Caco-2 (cell line): ENCODE results near the gene CERKL. TPM values are rescaled to one million over a fixed set of nuclear protein-coding genes. Genes with fewer than 3 reads are reported as not detected.

ENCODE experiments used
- BruUV-seq: library from RNA; stranded (reverse); fragments of 400-500 nt; replicated peaks from 2 replicates; lab custom pipeline; 2021; lab: Mats Ljungman, UMichigan
- CTCF ChIA-PET: fragments of 300-600 bp; sonication (Branson Sonifier 250); formaldehyde crosslinking; loops from one replicate; lab custom pipeline; 2022; ENCODE audit warnings: antibody characterized with exemption; lab: Charles Lee
- POLR2A ChIA-PET: fragments of 300-600 bp; sonication (Branson Sonifier 250); formaldehyde crosslinking; loops from one replicate; lab custom pipeline; 2022; ENCODE audit warnings: antibody characterized with exemption; lab: Charles Lee
- DNase-seq, 2 experiments: peaks; one replicate each; pipeline versions ENCODE4 v3.0.0 to v3.0.0-alpha.2; 2020 to 2022
- H3K27me3 ChIP-seq: replicated peaks from 2 replicates; pipeline ENCODE4 v1.6.0; 2011; ENCODE audit warnings: low read length; ENCODE audit not compliant: control insufficient read depth, insufficient read depth
- H3K36me3 ChIP-seq: 2 replicates; pipeline ENCODE4 v1.5.1; 2011; ENCODE audit warnings: low read length; ENCODE audit not compliant: control insufficient read depth, insufficient read depth
- H3K4me1 ChIP-seq: fragments of 250-450 bp; sonication (Bioruptor Pico); 2 replicates; pipeline ENCODE4 v1.5.1; 2020; ENCODE audit warnings: mild to moderate bottlenecking
- H3K4me3 ChIP-seq: 2 replicates; pipeline ENCODE4 v1.5.1; 2011; ENCODE audit warnings: low read depth, mild to moderate bottlenecking, control low read depth, low read length
- H3K9me3 ChIP-seq: fragments of 250-450 bp; sonication (Bioruptor Pico); 2 replicates; pipeline ENCODE4 v1.5.1; 2020; ENCODE audit warnings: mild to moderate bottlenecking, moderate library complexity
- H3K27ac Mint-ChIP-seq: one replicate; pipeline ENCODE4 v1.8.0; 2022; ENCODE audit warnings: mixed read lengths; ENCODE audit not compliant: unreplicated experiment
- H3K27me3 Mint-ChIP-seq: one replicate; pipeline ENCODE4 v1.8.0; 2022; ENCODE audit warnings: mixed read lengths; ENCODE audit not compliant: insufficient read depth, unreplicated experiment
- H3K36me3 Mint-ChIP-seq: one replicate; pipeline ENCODE4 v1.8.0; 2022; ENCODE audit warnings: mild to moderate bottlenecking, mixed read lengths; ENCODE audit not compliant: insufficient read depth, unreplicated experiment
- H3K4me1 Mint-ChIP-seq: one replicate; pipeline ENCODE4 v1.8.0; 2022; ENCODE audit warnings: low read depth, mixed read lengths; ENCODE audit not compliant: unreplicated experiment
- H3K4me3 Mint-ChIP-seq: one replicate; pipeline ENCODE4 v1.8.0; 2022; ENCODE audit warnings: mild to moderate bottlenecking, moderate library complexity, mixed read lengths; ENCODE audit not compliant: unreplicated experiment
- H3K9me3 Mint-ChIP-seq: one replicate; pipeline ENCODE4 v1.8.0; 2022; ENCODE audit warnings: mixed read lengths; ENCODE audit not compliant: unreplicated experiment
- intact Hi-C: fragments of 100-400 bp; cut with micrococcal nuclease; formaldehyde crosslinking; loops from one replicate; pipeline ENCODE4 v1.10.0; 2022; ENCODE audit not compliant: unreplicated experiment
- total RNA-seq: library from RNA; stranded (reverse); gene quantifications from 2 replicates; pipeline ENCODE4 v1.2.3, GENCODE V29; 2022
- TF ChIP-seq, protein P1 (sequence below), 2 experiments: fragments of 200-600 bp in 1 of 2; IDR thresholded peaks; 1 replicate in 1 of 2; 2 replicates in 1 of 2; pipeline versions ENCODE4 v1.5.1 to v1.8.0; 2011 to 2022; ENCODE audit warnings: antibody characterized with exemption in 1 of 2, control low read depth in 1 of 2, inconsistent platforms in 1 of 2, low read depth in 1 of 2, low read length in 1 of 2, mild to moderate bottlenecking in 1 of 2, moderate library complexity in 1 of 2; ENCODE audit not compliant: insufficient read depth in 1 of 2, severe bottlenecking in 1 of 2, unreplicated experiment in 1 of 2

CERKL gene
- total RNA-seq, 1 experiment from 2014 or later = not detected

DNA sequence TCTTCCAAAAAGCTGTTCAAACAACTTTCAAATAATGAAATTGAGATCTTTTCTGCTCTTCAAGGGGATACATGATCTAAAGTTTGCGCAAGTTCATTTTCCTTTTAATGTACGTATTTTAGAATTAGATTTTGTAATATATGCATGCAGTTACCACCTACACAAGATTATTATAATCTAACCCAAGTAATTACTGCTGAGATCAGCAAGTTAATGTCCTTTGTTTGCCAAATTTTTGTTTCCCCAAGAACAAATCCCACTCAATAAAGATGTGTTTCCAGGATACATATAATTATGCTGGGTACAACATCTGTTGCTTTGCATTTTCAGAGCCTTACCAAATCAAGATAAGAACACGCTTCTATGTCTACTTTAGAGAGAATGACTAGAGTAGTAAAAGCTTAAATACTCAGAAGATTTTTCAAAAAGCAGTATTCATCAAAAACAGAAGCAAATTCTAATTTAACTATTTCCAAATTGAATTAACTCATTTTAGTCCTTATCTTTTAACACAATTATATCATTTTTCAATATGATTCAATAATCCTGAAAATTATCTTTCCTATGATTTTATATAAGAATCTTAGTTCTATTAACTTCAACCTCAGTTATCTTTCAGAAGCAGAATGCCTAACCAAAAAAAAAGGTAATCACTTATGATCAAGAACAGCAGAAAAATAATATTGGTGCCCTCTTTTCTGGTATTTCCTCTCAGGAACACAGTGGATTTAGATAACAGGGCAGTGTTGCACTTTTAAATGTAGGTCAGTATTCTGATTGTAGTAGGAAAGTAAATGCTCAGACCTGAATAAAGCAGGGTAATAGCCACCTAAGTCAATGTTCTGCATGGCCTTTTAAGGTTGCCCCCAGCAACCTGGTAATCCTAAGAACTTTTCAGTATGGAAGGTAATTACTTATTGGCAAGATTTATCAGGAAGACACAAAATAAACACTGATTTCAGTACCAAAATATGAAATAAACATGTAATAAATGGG, 28.0 kb downstream of the CERKL start:
- H3K4me3 Mint-ChIP-seq = no peak overlapping the region
- ChIA-PET POLR2A (no interaction called here), CTCF (no interaction called here)
- H3K4me1 Mint-ChIP-seq = no peaks in the 10 kb centered on the region
- intact Hi-C loops = no loop called here
- TF ChIP-seq, protein P1, sequence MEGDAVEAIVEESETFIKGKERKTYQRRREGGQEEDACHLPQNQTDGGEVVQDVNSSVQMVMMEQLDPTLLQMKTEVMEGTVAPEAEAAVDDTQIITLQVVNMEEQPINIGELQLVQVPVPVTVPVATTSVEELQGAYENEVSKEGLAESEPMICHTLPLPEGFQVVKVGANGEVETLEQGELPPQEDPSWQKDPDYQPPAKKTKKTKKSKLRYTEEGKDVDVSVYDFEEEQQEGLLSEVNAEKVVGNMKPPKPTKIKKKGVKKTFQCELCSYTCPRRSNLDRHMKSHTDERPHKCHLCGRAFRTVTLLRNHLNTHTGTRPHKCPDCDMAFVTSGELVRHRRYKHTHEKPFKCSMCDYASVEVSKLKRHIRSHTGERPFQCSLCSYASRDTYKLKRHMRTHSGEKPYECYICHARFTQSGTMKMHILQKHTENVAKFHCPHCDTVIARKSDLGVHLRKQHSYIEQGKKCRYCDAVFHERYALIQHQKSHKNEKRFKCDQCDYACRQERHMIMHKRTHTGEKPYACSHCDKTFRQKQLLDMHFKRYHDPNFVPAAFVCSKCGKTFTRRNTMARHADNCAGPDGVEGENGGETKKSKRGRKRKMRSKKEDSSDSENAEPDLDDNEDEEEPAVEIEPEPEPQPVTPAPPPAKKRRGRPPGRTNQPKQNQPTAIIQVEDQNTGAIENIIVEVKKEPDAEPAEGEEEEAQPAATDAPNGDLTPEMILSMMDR (IDR thresholded peaks at IDR 0.05; ENCODE audit: insufficient read depth in 1 of 2, low read depth in 1 of 2, low read length in 1 of 2, severe bottlenecking in 1 of 2, unreplicated experiment in 1 of 2) = no peak
- no peaks in the 10 kb centered on the region for H3K36me3 Mint-ChIP-seq
- Histone ChIP-seq H3K9me3 (no peaks in the 10 kb centered on the region), H3K36me3 (no peaks in the 10 kb centered on the region), H3K4me3 (no peak overlapping the region), H3K27me3 (no peaks in the 10 kb centered on the region), H3K4me1 (no peaks in the 10 kb centered on the region)
- DNase-seq = no peak
- no peaks in the 10 kb centered on the region for H3K9me3 Mint-ChIP-seq
- no peak overlapping the region for H3K27ac Mint-ChIP-seq
- BruUV-seq = no TSS peak
- peaks cover 5% of the 10 kb centered on the region for H3K27me3 Mint-ChIP-seq

GRCh38 chr2:181627545-181627944, 29.4 kb downstream of the CERKL start:
- no peak overlapping the region for H3K4me3 ChIP-seq
- no peaks in the 10 kb centered on the region for H3K27me3 ChIP-seq
- Mint-ChIP-seq H3K4me3 (no peak overlapping the region), H3K36me3 (no peaks in the 10 kb centered on the region), H3K27me3 (peaks cover 3% of the 10 kb centered on the region), H3K4me1 (no peaks in the 10 kb centered on the region), H3K9me3 (no peaks in the 10 kb centered on the region), H3K27ac (no peak overlapping the region)
- TF ChIP-seq, protein P1 (IDR thresholded peaks at IDR 0.05; ENCODE audit: insufficient read depth in 1 of 2, low read depth in 1 of 2, low read length in 1 of 2, severe bottlenecking in 1 of 2, unreplicated experiment in 1 of 2) = no peak
- no peaks in the 10 kb centered on the region for H3K4me1 ChIP-seq
- no peaks in the 10 kb centered on the region for H3K36me3 ChIP-seq
- intact Hi-C loops = no loop called here
- DNase-seq = no peak
- ChIA-PET CTCF (no interaction called here), POLR2A (no interaction called here)
- no peaks in the 10 kb centered on the region for H3K9me3 ChIP-seq
- no TSS peak for BruUV-seq

DNA sequence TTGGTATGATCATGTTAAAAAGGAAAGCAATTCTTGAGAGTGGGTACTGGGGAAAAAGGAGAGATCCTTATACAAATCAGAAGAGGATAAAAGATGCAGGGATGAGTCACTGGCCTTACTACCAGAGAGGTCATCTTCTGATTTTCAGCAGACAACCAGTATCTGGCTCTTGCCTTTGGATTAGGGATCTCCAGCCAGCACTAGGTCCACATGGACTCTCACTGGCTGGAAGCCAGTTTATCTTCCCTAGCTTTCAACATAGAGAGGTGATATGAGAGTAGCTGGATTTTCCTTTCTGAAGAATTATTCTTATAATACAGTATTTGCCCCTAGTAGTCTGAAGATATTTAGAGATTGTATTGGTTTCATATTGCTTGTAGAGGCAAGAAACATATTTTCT, 30.2 kb downstream of the CERKL start:
- no peak overlapping the region for H3K4me3 Mint-ChIP-seq
- no peaks in the 10 kb centered on the region for H3K36me3 Mint-ChIP-seq
- H3K4me1 ChIP-seq = no peaks in the 10 kb centered on the region
- TF ChIP-seq, protein P1 (IDR thresholded peaks at IDR 0.05; ENCODE audit: insufficient read depth in 1 of 2, low read depth in 1 of 2, low read length in 1 of 2, severe bottlenecking in 1 of 2, unreplicated experiment in 1 of 2) = no peak
- H3K36me3 ChIP-seq = no peaks in the 10 kb centered on the region
- H3K4me3 ChIP-seq = no peak overlapping the region
- POLR2A ChIA-PET = no interaction called here
- CTCF ChIA-PET = no interaction called here
- intact Hi-C loops = no loop called here
- peaks cover 3% of the 10 kb centered on the region for H3K27me3 Mint-ChIP-seq
- no peak for DNase-seq
- no peaks in the 10 kb centered on the region for H3K27me3 ChIP-seq
- no peak overlapping the region for H3K27ac Mint-ChIP-seq
- H3K4me1 Mint-ChIP-seq = no peaks in the 10 kb centered on the region
- no peaks in the 10 kb centered on the region for H3K9me3 Mint-ChIP-seq
- BruUV-seq = no TSS peak
- no peaks in the 10 kb centered on the region for H3K9me3 ChIP-seq
